ENCODE results near the gene MLEC.

MLEC gene

GRCh38 chr12:120698665-120699064, 11.7 kb downstream of the MLEC start:
- TF ChIP-seq CEBPB (IDR thresholded peaks at IDR 0.05) (no peak), ZBTB7A (IDR thresholded peaks at IDR 0.05; ENCODE audit: low read depth) (no peak), TCF12 (IDR thresholded peaks at IDR 0.05; ENCODE audit: low read depth) (no peak), TAF1 (IDR thresholded peaks at IDR 0.05; ENCODE audit: low read depth) (no peak), USF1 (IDR thresholded peaks at IDR 0.05) (no peak), YY1 (IDR thresholded peaks at IDR 0.05; ENCODE audit: low read depth) (no peak), CREB1 (IDR thresholded peaks at IDR 0.05; ENCODE audit: low read depth) (no peak), RAD21 (IDR thresholded peaks at IDR 0.05; ENCODE audit: low read depth) (no peak), TEAD4 (IDR thresholded peaks at IDR 0.05) (no peak), EGR1 (IDR thresholded peaks at IDR 0.05) (no peak), EP300 (IDR thresholded peaks at IDR 0.05; ENCODE audit: borderline replicate concordance) (no peak), FOXM1 (IDR thresholded peaks at IDR 0.05; ENCODE audit: borderline replicate concordance, low read depth) (no peak), NFIC (IDR thresholded peaks at IDR 0.05) (no peak), MAX (IDR thresholded peaks at IDR 0.05) (no peak)
- TF ChIP-seq, protein P1, sequence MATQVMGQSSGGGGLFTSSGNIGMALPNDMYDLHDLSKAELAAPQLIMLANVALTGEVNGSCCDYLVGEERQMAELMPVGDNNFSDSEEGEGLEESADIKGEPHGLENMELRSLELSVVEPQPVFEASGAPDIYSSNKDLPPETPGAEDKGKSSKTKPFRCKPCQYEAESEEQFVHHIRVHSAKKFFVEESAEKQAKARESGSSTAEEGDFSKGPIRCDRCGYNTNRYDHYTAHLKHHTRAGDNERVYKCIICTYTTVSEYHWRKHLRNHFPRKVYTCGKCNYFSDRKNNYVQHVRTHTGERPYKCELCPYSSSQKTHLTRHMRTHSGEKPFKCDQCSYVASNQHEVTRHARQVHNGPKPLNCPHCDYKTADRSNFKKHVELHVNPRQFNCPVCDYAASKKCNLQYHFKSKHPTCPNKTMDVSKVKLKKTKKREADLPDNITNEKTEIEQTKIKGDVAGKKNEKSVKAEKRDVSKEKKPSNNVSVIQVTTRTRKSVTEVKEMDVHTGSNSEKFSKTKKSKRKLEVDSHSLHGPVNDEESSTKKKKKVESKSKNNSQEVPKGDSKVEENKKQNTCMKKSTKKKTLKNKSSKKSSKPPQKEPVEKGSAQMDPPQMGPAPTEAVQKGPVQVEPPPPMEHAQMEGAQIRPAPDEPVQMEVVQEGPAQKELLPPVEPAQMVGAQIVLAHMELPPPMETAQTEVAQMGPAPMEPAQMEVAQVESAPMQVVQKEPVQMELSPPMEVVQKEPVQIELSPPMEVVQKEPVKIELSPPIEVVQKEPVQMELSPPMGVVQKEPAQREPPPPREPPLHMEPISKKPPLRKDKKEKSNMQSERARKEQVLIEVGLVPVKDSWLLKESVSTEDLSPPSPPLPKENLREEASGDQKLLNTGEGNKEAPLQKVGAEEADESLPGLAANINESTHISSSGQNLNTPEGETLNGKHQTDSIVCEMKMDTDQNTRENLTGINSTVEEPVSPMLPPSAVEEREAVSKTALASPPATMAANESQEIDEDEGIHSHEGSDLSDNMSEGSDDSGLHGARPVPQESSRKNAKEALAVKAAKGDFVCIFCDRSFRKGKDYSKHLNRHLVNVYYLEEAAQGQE (IDR thresholded peaks at IDR 0.05; ENCODE audit: low read depth) = no peak

GRCh38 chr12:120699553-120699952, 12.6 kb downstream of the MLEC start:
- TF ChIP-seq YY1 (IDR thresholded peaks at IDR 0.05; ENCODE audit: low read depth) (no peak), CREB1 (IDR thresholded peaks at IDR 0.05; ENCODE audit: low read depth) (no peak), EP300 (IDR thresholded peaks at IDR 0.05; ENCODE audit: borderline replicate concordance) (no peak), ZBTB7A (IDR thresholded peaks at IDR 0.05; ENCODE audit: low read depth) (no peak), TEAD4 (IDR thresholded peaks at IDR 0.05) (no peak), TCF12 (IDR thresholded peaks at IDR 0.05; ENCODE audit: low read depth) (no peak), USF1 (IDR thresholded peaks at IDR 0.05) (no peak), TAF1 (IDR thresholded peaks at IDR 0.05; ENCODE audit: low read depth) (no peak), MAX (IDR thresholded peaks at IDR 0.05) (no peak), RAD21 (IDR thresholded peaks at IDR 0.05; ENCODE audit: low read depth) (no peak), CEBPB (IDR thresholded peaks at IDR 0.05) (no peak), NFIC (IDR thresholded peaks at IDR 0.05) (no peak), FOXM1 (IDR thresholded peaks at IDR 0.05; ENCODE audit: borderline replicate concordance, low read depth) (no peak)
- TF ChIP-seq, protein P1 (IDR thresholded peaks at IDR 0.05; ENCODE audit: low read depth) = no peak

- TF ChIP-seq USF1 (IDR thresholded peaks at IDR 0.05) (no peak), RAD21 (IDR thresholded peaks at IDR 0.05; ENCODE audit: low read depth) (no peak), EGR1 (IDR thresholded peaks at IDR 0.05) (no peak), YY1 (IDR thresholded peaks at IDR 0.05; ENCODE audit: low read depth) (no peak), CEBPB (IDR thresholded peaks at IDR 0.05) (no peak)
- TF ChIP-seq, protein P1 (IDR thresholded peaks at IDR 0.05; ENCODE audit: low read depth) = no peak
These were observed 13.9 kb downstream of the MLEC start for GRCh38 chr12:120700886-120701285.

DNA sequence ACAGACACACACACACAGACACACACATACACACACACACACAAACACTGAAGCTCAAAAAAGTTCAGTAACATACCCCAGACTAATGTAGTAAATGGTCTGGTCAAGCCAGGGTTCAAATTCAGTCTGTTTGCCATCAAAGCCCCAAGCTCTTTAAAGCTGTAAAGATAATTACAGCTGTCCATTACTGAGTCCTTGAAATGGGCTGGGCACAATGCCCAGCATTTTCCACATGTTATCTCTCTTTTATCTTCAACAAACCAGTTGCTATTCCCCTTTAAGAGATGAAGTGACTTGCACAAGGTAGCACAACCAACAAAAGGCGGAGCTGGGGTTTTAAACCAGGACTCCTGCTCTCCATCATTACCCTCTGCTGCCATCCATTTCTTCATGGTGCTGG, 15.7 kb downstream of the MLEC start:
- no peak for TF ChIP-seq USF1 (IDR thresholded peaks at IDR 0.05)
- no peak for TF ChIP-seq EGR1 (IDR thresholded peaks at IDR 0.05)
- TF ChIP-seq MAX (IDR thresholded peaks at IDR 0.05) = no peak
- no peak for TF ChIP-seq TEAD4 (IDR thresholded peaks at IDR 0.05)
- no peak for TF ChIP-seq EP300 (IDR thresholded peaks at IDR 0.05; ENCODE audit: borderline replicate concordance)
- no peak for TF ChIP-seq TCF12 (IDR thresholded peaks at IDR 0.05; ENCODE audit: low read depth)
- no peak for TF ChIP-seq YY1 (IDR thresholded peaks at IDR 0.05; ENCODE audit: low read depth)
- no peak for TF ChIP-seq CREB1 (IDR thresholded peaks at IDR 0.05; ENCODE audit: low read depth)
- TF ChIP-seq RAD21 (IDR thresholded peaks at IDR 0.05; ENCODE audit: low read depth) = no peak
- no peak for TF ChIP-seq FOXM1 (IDR thresholded peaks at IDR 0.05; ENCODE audit: borderline replicate concordance, low read depth)
- no peak for TF ChIP-seq CEBPB (IDR thresholded peaks at IDR 0.05)
- TF ChIP-seq ZBTB7A (IDR thresholded peaks at IDR 0.05; ENCODE audit: low read depth) = no peak
- TF ChIP-seq NFIC (IDR thresholded peaks at IDR 0.05) = no peak
- TF ChIP-seq TAF1 (IDR thresholded peaks at IDR 0.05; ENCODE audit: low read depth) = no peak
- TF ChIP-seq, protein P1 (IDR thresholded peaks at IDR 0.05; ENCODE audit: low read depth) = no peak
